IMR-90 (cell line): Measurements from ENCODE around the gene URB1. TPM values are rescaled to one million over a fixed set of nuclear protein-coding genes. Genes with fewer than 3 reads are reported as not detected.

Source experiments
- ATAC-seq: fragments of 200-7000 bp; cut with Tn5 transposase; 2 replicates; pipeline ENCODE4 v1.9.1; 2020; ENCODE audit warnings: low read depth, mild to moderate bottlenecking, moderate library complexity
- BruUV-seq: library from RNA; stranded (reverse); fragments of 400-500 nt; replicated peaks from 2 replicates; lab custom pipeline; 2021; lab: Mats Ljungman, UMichigan
- CTCF ChIA-PET: fragments of 300-600 bp; formaldehyde crosslinking; extraction: SDS; loops from one replicate; lab custom pipeline; 2021; ENCODE audit warnings: antibody characterized with exemption; lab: Yijun Ruan, JAX
- POLR2A ChIA-PET: fragments of 300-600 bp; sonication (Branson Sonifier 250); formaldehyde crosslinking; loops from one replicate; lab custom pipeline; 2022; ENCODE audit warnings: antibody characterized with exemption; ENCODE audit not compliant: unreplicated experiment; lab: Charles Lee
- DNase-seq: peaks from one replicate; pipeline ENCODE4 v3.0.0; 2013
- H2AFZ ChIP-seq: replicated peaks from 2 replicates; pipeline ENCODE3; 2013; ENCODE audit warnings: low read length, mild to moderate bottlenecking; ENCODE audit not compliant: poor library complexity
- H2AK5ac ChIP-seq: 2 replicates; pipeline ENCODE4 v1.6.1; 2013; ENCODE audit warnings: low read depth, low read length, inconsistent platforms
- H2AK9ac ChIP-seq: replicated peaks from 2 replicates; pipeline ENCODE3; 2013; ENCODE audit warnings: mild to moderate bottlenecking, low read depth, low read length, moderate library complexity; ENCODE audit not compliant: poor library complexity
- H2BK120ac ChIP-seq: 2 replicates; pipeline ENCODE4 v1.6.1; 2013; ENCODE audit warnings: low read depth, low read length, inconsistent platforms
- H2BK15ac ChIP-seq: 3 replicates; pipeline ENCODE4 v1.6.1; 2013; ENCODE audit warnings: low read depth, low read length, inconsistent platforms
- H2BK20ac ChIP-seq: 2 replicates; pipeline ENCODE4 v1.6.1; 2013; ENCODE audit warnings: low read depth, mild to moderate bottlenecking, inconsistent platforms, low read length, moderate library complexity
- H2BK5ac ChIP-seq: 2 replicates; pipeline ENCODE4 v1.6.1; 2013; ENCODE audit warnings: mild to moderate bottlenecking, low read depth, low read length, inconsistent platforms; ENCODE audit not compliant: poor library complexity, severe bottlenecking
- H3K14ac ChIP-seq: replicated peaks from 2 replicates; pipeline ENCODE4 v1.6.1; 2013; ENCODE audit warnings: low read depth, low read length, inconsistent platforms
- H3K18ac ChIP-seq: 2 replicates; pipeline ENCODE4 v1.6.1; 2013; ENCODE audit warnings: low read depth, low read length, control low read depth
- H3K23ac ChIP-seq: 2 replicates; pipeline ENCODE4 v1.6.1; 2013; ENCODE audit warnings: low read depth, low read length, inconsistent platforms
- H3K27ac ChIP-seq: 2 replicates; pipeline ENCODE4 v1.5.1; 2013; ENCODE audit warnings: mild to moderate bottlenecking, control low read depth, low read length; ENCODE audit not compliant: insufficient read depth
- H3K27me3 ChIP-seq: 2 replicates; pipeline ENCODE4 v1.6.1; 2013; ENCODE audit warnings: low read length; ENCODE audit not compliant: control insufficient read depth, insufficient read depth
- H3K36me3 ChIP-seq: 2 replicates; pipeline ENCODE4 v1.6.1; 2013; ENCODE audit warnings: low read length, mixed read lengths; ENCODE audit not compliant: control insufficient read depth, insufficient read depth
- H3K4ac ChIP-seq: 2 replicates; pipeline ENCODE4 v1.6.1; 2013; ENCODE audit warnings: low read depth, low read length, inconsistent platforms
- H3K4me1 ChIP-seq: 2 replicates; pipeline ENCODE4 v1.6.1; 2013; ENCODE audit warnings: low read length, mixed read lengths; ENCODE audit not compliant: control insufficient read depth, insufficient read depth
- H3K4me2 ChIP-seq: 2 replicates; pipeline ENCODE4 v1.6.1; 2013; ENCODE audit warnings: low read depth, mild to moderate bottlenecking, control low read depth, low read length, moderate library complexity
- H3K4me3 ChIP-seq: 2 replicates; pipeline ENCODE4 v1.5.1; 2013; ENCODE audit warnings: low read depth, mild to moderate bottlenecking, control low read depth, low read length, moderate library complexity; ENCODE audit not compliant: insufficient read depth
- H3K56ac ChIP-seq: 2 replicates; pipeline ENCODE4 v1.6.1; 2013; ENCODE audit warnings: low read length, inconsistent platforms; ENCODE audit not compliant: insufficient read depth; ENCODE audit errors: extremely low read depth
- H3K79me1 ChIP-seq, 2 experiments: 2 replicates each; pipeline ENCODE4 v1.6.1; 2013; ENCODE audit warnings: low read length in 2 of 2, inconsistent platforms in 1 of 2, low read depth in 1 of 2
- H3K9ac ChIP-seq: 2 replicates; pipeline ENCODE4 v1.6.1; 2013; ENCODE audit warnings: low read depth, low read length, control low read depth
- H3K9me1 ChIP-seq: 2 replicates; pipeline ENCODE4 v1.6.1; 2013; ENCODE audit warnings: low read length, inconsistent platforms; ENCODE audit not compliant: insufficient read depth
- H3K9me3 ChIP-seq: 2 replicates; pipeline ENCODE4 v1.6.1; 2013; ENCODE audit warnings: low read length; ENCODE audit not compliant: control insufficient read depth, insufficient read depth
- H4K20me1 ChIP-seq: 2 replicates; pipeline ENCODE4 v1.6.1; 2013; ENCODE audit warnings: low read length, inconsistent platforms; ENCODE audit not compliant: insufficient read depth
- H4K5ac ChIP-seq: 2 replicates; pipeline ENCODE4 v1.6.1; 2013; ENCODE audit warnings: mild to moderate bottlenecking, low read depth, low read length, control low read depth
- H4K8ac ChIP-seq, 2 experiments: 2 replicates each; pipeline ENCODE4 v1.6.1; 2013; ENCODE audit warnings: low read depth in 2 of 2, low read length in 2 of 2, control low read depth in 1 of 2, inconsistent platforms in 1 of 2
- H4K91ac ChIP-seq: 2 replicates; pipeline ENCODE4 v1.6.1; 2013; ENCODE audit warnings: low read depth, low read length, inconsistent platforms; ENCODE audit not compliant: insufficient read depth
- MAFK ChIP-seq: IDR thresholded peaks from 2 replicates; pipeline ENCODE4 v1.6.1; 2012; ENCODE audit warnings: low read depth, low read length, improper control_type of control experiment
- POLR2A ChIP-seq: IDR thresholded peaks from 2 replicates; pipeline ENCODE4 v1.6.1; 2012; ENCODE audit warnings: mild to moderate bottlenecking, low read depth, low read length
- RCOR1 ChIP-seq: IDR thresholded peaks from 2 replicates; pipeline ENCODE4 v1.6.1; 2012; ENCODE audit warnings: mild to moderate bottlenecking, low read length, improper control_type of control experiment; ENCODE audit not compliant: insufficient replicate concordance
- SMC3 ChIP-seq: fragments of 150-350 bp; IDR thresholded peaks from 2 replicates; pipeline ENCODE4 v1.6.1; 2016; ENCODE audit warnings: low read depth, mild to moderate bottlenecking, antibody characterized with exemption, low read length, moderate library complexity
- WGBS, 2 experiments: methylation state at CpG; one replicate each; pipeline versions ENCODE4 v1.1.5 to v1.1.7; 2013; ENCODE audit warnings: missing lambda C conversion rate in 2 of 2; ENCODE audit not compliant: insufficient read length in 1 of 2; ENCODE audit errors: extremely low coverage in 2 of 2; 5-methylcytosine and 5-hydroxymethylcytosine counted together
- dilution Hi-C: fragments of 300-500 bp; cut with HindIII; formaldehyde crosslinking; loops from one replicate; pipeline ENCODE4 v1.14.3; 2018; ENCODE audit warnings: low sequenced_read_pairs; ENCODE audit not compliant: unreplicated experiment
- in situ Hi-C: fragments of 300-500 bp; cut with MboI; formaldehyde crosslinking; loops from 3 replicates; pipeline ENCODE4 v1.14.3; 2019; ENCODE audit warnings: low sequenced_read_pairs, inconsistent platforms, mixed read lengths
- intact Hi-C: fragments of 100-400 bp; cut with micrococcal nuclease; formaldehyde crosslinking; loops from 2 replicates; pipeline ENCODE4 v1.10.0; 2022
- polyA plus RNA-seq, 3 experiments: library from polyadenylated mRNA; depleted of rRNA; stranded (reverse); fragments of >200 nt; gene quantifications; 2 replicates each; pipeline ENCODE4 v1.2.3, GENCODE V29; 2012; ENCODE audit warnings: low replicate concordance in 1 of 3
- total RNA-seq: library from RNA; depleted of rRNA; stranded (reverse); fragments of >200 nt; gene quantifications from 2 replicates; pipeline ENCODE4 v1.2.3, GENCODE V29; 2012
- TF ChIP-seq, protein P1 (sequence below): conservative IDR thresholded peaks from 2 replicates; pipeline ENCODE4 v1.5.1; 2012; ENCODE audit warnings: mild to moderate bottlenecking, low read depth, low read length, improper control_type of control experiment

URB1 gene
- total and polyA plus RNA-seq, 2 of the 4 experiments (the other 2 are of a cell fraction), result 9.2 to 12.7 TPM

DNA sequence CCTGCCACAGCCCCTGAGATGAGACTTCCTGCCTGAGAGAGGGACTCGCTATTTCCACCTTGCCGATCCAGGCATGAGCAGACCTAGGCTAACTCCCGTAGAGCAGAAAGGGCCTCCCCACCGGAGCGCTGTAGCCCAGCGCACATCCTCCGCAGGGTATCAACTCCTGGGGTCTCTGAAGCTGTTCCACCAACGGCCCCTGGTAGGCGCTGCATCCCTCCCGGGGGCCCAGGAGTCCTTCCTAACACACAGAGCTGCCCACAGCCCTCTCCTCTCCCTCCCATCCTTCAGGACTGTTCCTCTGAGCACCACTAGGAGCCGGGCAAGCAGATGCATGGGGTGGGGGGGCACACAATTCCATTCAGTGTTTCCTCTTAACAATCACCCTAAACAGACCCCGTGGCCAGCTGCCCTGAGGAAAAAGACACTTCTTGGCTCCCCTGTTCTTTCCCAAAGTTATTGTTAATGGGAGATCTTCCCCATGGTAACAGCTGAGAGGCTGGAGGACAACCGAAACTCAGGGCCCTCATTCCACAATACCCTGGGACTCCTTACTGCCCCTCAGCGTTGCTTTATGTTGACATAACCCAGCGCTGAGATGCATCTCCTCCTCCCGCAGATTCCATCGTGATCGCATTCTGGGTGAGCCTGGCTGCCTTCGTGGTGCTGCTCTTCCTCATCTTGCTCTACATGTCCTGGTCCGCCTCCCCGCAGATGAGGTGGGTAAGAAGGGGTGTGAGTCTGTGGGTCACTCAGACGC, 86.6 kb downstream of the URB1 start:
- no peak overlapping the region for H2BK120ac ChIP-seq
- H3K9ac ChIP-seq, result no peak overlapping the region
- TF ChIP-seq SMC3 (no peak), RCOR1 (no peak), POLR2A (no peak), MAFK (no peak)
- TF ChIP-seq, protein P1, sequence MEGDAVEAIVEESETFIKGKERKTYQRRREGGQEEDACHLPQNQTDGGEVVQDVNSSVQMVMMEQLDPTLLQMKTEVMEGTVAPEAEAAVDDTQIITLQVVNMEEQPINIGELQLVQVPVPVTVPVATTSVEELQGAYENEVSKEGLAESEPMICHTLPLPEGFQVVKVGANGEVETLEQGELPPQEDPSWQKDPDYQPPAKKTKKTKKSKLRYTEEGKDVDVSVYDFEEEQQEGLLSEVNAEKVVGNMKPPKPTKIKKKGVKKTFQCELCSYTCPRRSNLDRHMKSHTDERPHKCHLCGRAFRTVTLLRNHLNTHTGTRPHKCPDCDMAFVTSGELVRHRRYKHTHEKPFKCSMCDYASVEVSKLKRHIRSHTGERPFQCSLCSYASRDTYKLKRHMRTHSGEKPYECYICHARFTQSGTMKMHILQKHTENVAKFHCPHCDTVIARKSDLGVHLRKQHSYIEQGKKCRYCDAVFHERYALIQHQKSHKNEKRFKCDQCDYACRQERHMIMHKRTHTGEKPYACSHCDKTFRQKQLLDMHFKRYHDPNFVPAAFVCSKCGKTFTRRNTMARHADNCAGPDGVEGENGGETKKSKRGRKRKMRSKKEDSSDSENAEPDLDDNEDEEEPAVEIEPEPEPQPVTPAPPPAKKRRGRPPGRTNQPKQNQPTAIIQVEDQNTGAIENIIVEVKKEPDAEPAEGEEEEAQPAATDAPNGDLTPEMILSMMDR, result 0 out of 2 replicates have a peak, but pooled peaks have one; percentile 12
- H4K91ac ChIP-seq, result no peak overlapping the region
- BruUV-seq, result no TSS peak
- no peaks in the 10 kb centered on the region for H4K20me1 ChIP-seq
- H2BK15ac ChIP-seq, result no peak overlapping the region
- H3K56ac ChIP-seq, result no peak overlapping the region
- dilution Hi-C loops, result no loop called here
- no peak overlapping the region for H3K23ac ChIP-seq
- 77% methylated on average over 3 of the region's 22 CpGs; no CpG with 5 or more reads in 1 of the 2 experiments for WGBS, 2 experiments
- no peak overlapping the region for H2BK5ac ChIP-seq
- H2BK20ac ChIP-seq, result no peak overlapping the region
- no peak for DNase-seq
- H3K4me1 ChIP-seq, result peaks cover 2% of the 10 kb centered on the region; the same call in 1 of the 2 replicates
- H3K4me3 ChIP-seq, result no peak overlapping the region
- in situ Hi-C loops, result no loop called here
- ChIA-PET CTCF (no interaction called here), POLR2A (no interaction called here)
- intact Hi-C loops, result no loop called here
- no peak overlapping the region for H3K4ac ChIP-seq
- peak overlapping the region; percentile 34 for H2AFZ ChIP-seq
- no peak overlapping the region for H2AK9ac ChIP-seq
- H3K4me2 ChIP-seq, result no peak overlapping the region
- H3K36me3 ChIP-seq, result peaks cover 4% of the 10 kb centered on the region
- no peaks in the 10 kb centered on the region for H3K27me3 ChIP-seq
- no peak overlapping the region for H4K8ac ChIP-seq
- H2AK5ac ChIP-seq, result no peak overlapping the region
- H3K79me1 ChIP-seq, result 0 out of 4 replicates have a peak, but pooled peaks cover 0 to 4% of the 10 kb centered on the region in 2 experiments
- peaks cover 4% of the 10 kb centered on the region for H3K9me1 ChIP-seq
- no peaks in the 10 kb centered on the region for H3K9me3 ChIP-seq
- no peak overlapping the region for H4K5ac ChIP-seq
- no peak overlapping the region for H3K18ac ChIP-seq
- H3K27ac ChIP-seq, result no peak overlapping the region
- peak; percentile 10; the same call in 1 of the 2 replicates for ATAC-seq
- H3K14ac ChIP-seq, result no peak overlapping the region
